CMK (cell line): ENCODE results near the gene PHLPP2.

ENCODE experiments used
- DNase-seq: peaks from one replicate; pipeline ENCODE4 v3.0.0-alpha.2; 2010; ENCODE audit warnings: low read depth

PHLPP2 gene

GRCh38 chr16:71724320-71724751 is at the start of gene PHLPP2:
Gene PHLPP2 (minus strand): TSS chr16:71724701. CDS start chr16:71714795, 9,906 bp downstream.
- DNase-seq = no peak

- no peak for DNase-seq
Observed at GRCh38 chr16:71771571-71771970, 47.1 kb upstream of the PHLPP2 start.

GRCh38 chr16:71769222-71769621 is 44.7 kb upstream of the PHLPP2 start:
- no peak for DNase-seq

- no peak for DNase-seq
Observed at GRCh38 chr16:71767060-71767900, 42.8 kb upstream of the PHLPP2 start.

GRCh38 chr16:71762186-71762585 is 37.7 kb upstream of the PHLPP2 start:
- no peak for DNase-seq

GRCh38 chr16:71761097-71761496 is 36.6 kb upstream of the PHLPP2 start:
- no peak for DNase-seq

GRCh38 chr16:71758293-71758760 is 33.8 kb upstream of the PHLPP2 start:
- DNase-seq = no peak

GRCh38 chr16:71754652-71755051 is 30.2 kb upstream of the PHLPP2 start:
- no peak for DNase-seq

- no peak for DNase-seq
Observed at GRCh38 chr16:71754108-71754507, 29.6 kb upstream of the PHLPP2 start.

- no peak for DNase-seq
Observed at GRCh38 chr16:71748226-71748625, 23.7 kb upstream of the PHLPP2 start.

- DNase-seq = no peak
Observed at GRCh38 chr16:71746442-71747046, 22.0 kb upstream of the PHLPP2 start.

- DNase-seq = no peak
Observed at GRCh38 chr16:71738855-71739254, 14.4 kb upstream of the PHLPP2 start.

- no peak for DNase-seq
Observed at GRCh38 chr16:71737501-71737900, 13.0 kb upstream of the PHLPP2 start.

- no peak for DNase-seq
Observed at GRCh38 chr16:71734511-71734910, 10.0 kb upstream of the PHLPP2 start.

- no peak for DNase-seq
Observed at GRCh38 chr16:71732587-71732986, 8.1 kb upstream of the PHLPP2 start.

GRCh38 chr16:71727551-71728324 is 3.2 kb upstream of the PHLPP2 start:
- DNase-seq = no peak

- DNase-seq = no peak
Observed at GRCh38 chr16:71726476-71727315, 2.2 kb upstream of the PHLPP2 start.

- DNase-seq = peak; percentile 42
Observed at GRCh38 chr16:71723537-71724319, 773 bp downstream of the PHLPP2 start.

GRCh38 chr16:71722801-71723536 is 1.5 kb downstream of the PHLPP2 start:
- DNase-seq = no peak

GRCh38 chr16:71721066-71721740 is 3.3 kb downstream of the PHLPP2 start:
- no peak for DNase-seq
